Endothelial cell (in vitro differentiated cells): ENCODE measurements around the gene OR52L1. TPM values are rescaled to one million over a fixed set of nuclear protein-coding genes. Genes with fewer than 3 reads are reported as not detected.
A peak's percentile ranks its signal among the peaks of the same experiment; 100 is the strongest.

Experiments used
- DNase-seq: peaks from one replicate; pipeline ENCODE4 v3.0.0; 2021; ENCODE audit warnings: low spot score
- H3K27ac Mint-ChIP-seq: one replicate; pipeline ENCODE4 v1.8.0; 2021; ENCODE audit warnings: mixed read lengths, inconsistent platforms; ENCODE audit not compliant: unreplicated experiment
- H3K27me3 Mint-ChIP-seq: one replicate; pipeline ENCODE4 v1.8.0; 2021; ENCODE audit warnings: mild to moderate bottlenecking, moderate library complexity, mixed read lengths, inconsistent platforms; ENCODE audit not compliant: unreplicated experiment
- H3K36me3 Mint-ChIP-seq: one replicate; pipeline ENCODE4 v1.8.0; 2021; ENCODE audit warnings: mild to moderate bottlenecking, low read depth, mixed read lengths, inconsistent platforms; ENCODE audit not compliant: unreplicated experiment
- H3K4me1 Mint-ChIP-seq: one replicate; pipeline ENCODE4 v1.8.0; 2021; ENCODE audit warnings: mild to moderate bottlenecking, mixed read lengths, inconsistent platforms; ENCODE audit not compliant: unreplicated experiment
- H3K4me3 Mint-ChIP-seq: one replicate; pipeline ENCODE4 v1.8.0; 2021; ENCODE audit warnings: mild to moderate bottlenecking, mixed read lengths, inconsistent platforms; ENCODE audit not compliant: unreplicated experiment
- H3K9me3 Mint-ChIP-seq: one replicate; pipeline ENCODE4 v1.8.0; 2021; ENCODE audit warnings: mixed read lengths, inconsistent platforms; ENCODE audit not compliant: unreplicated experiment
- total RNA-seq: library from RNA; stranded (reverse); fragmentation: NEBNext Ultra II Directional; extraction: Animal tissue kit (Norgen Biotek cat#: 25700); gene quantifications from one replicate; pipeline ENCODE4 v1.2.1, GENCODE V29; 2021; ENCODE audit not compliant: unreplicated experiment
- TF ChIP-seq, protein P1 (sequence below): fragments of 200-600 bp; sonication (generic); IDR thresholded peaks from one replicate; pipeline ENCODE4 v1.5.0; 2021; ENCODE audit warnings: antibody characterized with exemption; ENCODE audit not compliant: unreplicated experiment

Gene OR52L1
- total RNA-seq, 1 donor from 2014 or later, result not detected

DNA sequence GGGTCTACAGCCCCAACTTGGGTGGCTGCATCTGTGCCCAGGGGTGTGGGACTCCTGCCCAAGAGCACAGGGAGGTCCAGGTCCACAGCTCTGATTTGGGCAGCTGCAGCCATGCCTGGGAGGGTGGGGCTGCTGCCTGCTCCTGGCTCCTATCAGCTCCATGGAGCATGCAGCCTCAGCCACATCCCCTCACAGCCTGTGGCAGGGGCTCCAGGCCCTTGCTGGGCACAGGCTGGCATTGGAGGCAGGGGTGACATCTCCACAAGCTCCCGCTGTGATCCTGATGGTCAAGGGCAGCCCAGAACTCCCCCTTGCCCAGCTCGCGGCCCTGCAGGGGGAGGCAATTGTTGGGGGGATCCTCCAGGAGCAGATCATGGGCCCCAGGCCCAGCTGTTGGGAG, 26.3 kb upstream of the OR52L1 start:
- Mint-ChIP-seq H3K4me1 (no peaks in the 10 kb centered on the region), H3K4me3 (no peak overlapping the region)

GRCh38 chr11:6012035-6012668, 25.4 kb upstream of the OR52L1 start:
- Mint-ChIP-seq H3K36me3 (no peaks in the 10 kb centered on the region), H3K27ac (no peak overlapping the region), H3K4me3 (no peak overlapping the region), H3K4me1 (no peaks in the 10 kb centered on the region), H3K9me3 (no peaks in the 10 kb centered on the region), H3K27me3 (peaks cover 2% of the 10 kb centered on the region)
- no peak for DNase-seq
- TF ChIP-seq, protein P1, sequence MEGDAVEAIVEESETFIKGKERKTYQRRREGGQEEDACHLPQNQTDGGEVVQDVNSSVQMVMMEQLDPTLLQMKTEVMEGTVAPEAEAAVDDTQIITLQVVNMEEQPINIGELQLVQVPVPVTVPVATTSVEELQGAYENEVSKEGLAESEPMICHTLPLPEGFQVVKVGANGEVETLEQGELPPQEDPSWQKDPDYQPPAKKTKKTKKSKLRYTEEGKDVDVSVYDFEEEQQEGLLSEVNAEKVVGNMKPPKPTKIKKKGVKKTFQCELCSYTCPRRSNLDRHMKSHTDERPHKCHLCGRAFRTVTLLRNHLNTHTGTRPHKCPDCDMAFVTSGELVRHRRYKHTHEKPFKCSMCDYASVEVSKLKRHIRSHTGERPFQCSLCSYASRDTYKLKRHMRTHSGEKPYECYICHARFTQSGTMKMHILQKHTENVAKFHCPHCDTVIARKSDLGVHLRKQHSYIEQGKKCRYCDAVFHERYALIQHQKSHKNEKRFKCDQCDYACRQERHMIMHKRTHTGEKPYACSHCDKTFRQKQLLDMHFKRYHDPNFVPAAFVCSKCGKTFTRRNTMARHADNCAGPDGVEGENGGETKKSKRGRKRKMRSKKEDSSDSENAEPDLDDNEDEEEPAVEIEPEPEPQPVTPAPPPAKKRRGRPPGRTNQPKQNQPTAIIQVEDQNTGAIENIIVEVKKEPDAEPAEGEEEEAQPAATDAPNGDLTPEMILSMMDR, result no peak

More for the DNA sequence above, 26.3 kb upstream of the OR52L1 start:
- no peaks in the 10 kb centered on the region for H3K36me3 Mint-ChIP-seq
- H3K27ac Mint-ChIP-seq, result no peak overlapping the region
- no peak for DNase-seq
- TF ChIP-seq, protein P1, result no peak
- H3K27me3 Mint-ChIP-seq, result peaks cover 2% of the 10 kb centered on the region
- H3K9me3 Mint-ChIP-seq, result no peaks in the 10 kb centered on the region

- no peaks in the 10 kb centered on the region for H3K27me3 Mint-ChIP-seq
- no peaks in the 10 kb centered on the region for H3K36me3 Mint-ChIP-seq
- no peaks in the 10 kb centered on the region for H3K9me3 Mint-ChIP-seq
- peaks cover 8% of the 10 kb centered on the region for H3K4me1 Mint-ChIP-seq
- DNase-seq, result no peak
- no peak within 1 kb of the TSS for H3K27ac Mint-ChIP-seq
- H3K4me3 Mint-ChIP-seq, result no peak within 1 kb of the TSS
- TF ChIP-seq, protein P1, result no peak
Observed at GRCh38 chr11:6006846-6007245, 20.1 kb upstream of the OR52L1 start, which contains the start of gene OR56A4. TSS of gene OR56A4 (minus strand) at chr11:6006946. CDS start at chr11:6002992, 3,954 bp downstream.

- H3K9me3 Mint-ChIP-seq, result no peaks in the 10 kb centered on the region
- H3K4me3 Mint-ChIP-seq, result no peak overlapping the region
- H3K36me3 Mint-ChIP-seq, result no peaks in the 10 kb centered on the region
- DNase-seq, result no peak
- H3K27ac Mint-ChIP-seq, result no peak overlapping the region
- peaks cover 9% of the 10 kb centered on the region for H3K4me1 Mint-ChIP-seq
- TF ChIP-seq, protein P1, result no peak
- no peaks in the 10 kb centered on the region for H3K27me3 Mint-ChIP-seq
Observed at GRCh38 chr11:6006395-6006794, 19.6 kb upstream of the OR52L1 start.

GRCh38 chr11:6002202-6002699, 15.5 kb upstream of the OR52L1 start:
- peak overlapping the region; percentile 46 for H3K27ac Mint-ChIP-seq
- no peak for DNase-seq
- peaks cover 11% of the 10 kb centered on the region for H3K4me1 Mint-ChIP-seq
- no peak overlapping the region for H3K4me3 Mint-ChIP-seq
- no peaks in the 10 kb centered on the region for H3K36me3 Mint-ChIP-seq
- H3K9me3 Mint-ChIP-seq, result no peaks in the 10 kb centered on the region
- no peaks in the 10 kb centered on the region for H3K27me3 Mint-ChIP-seq
- TF ChIP-seq, protein P1, result no peak
